ENCODE measurements around the gene CEP112.

GRCh38 chr17:65678546-65678945 is 513.4 kb downstream of the CEP112 start:
- no peak for TF ChIP-seq GABPA (IDR thresholded peaks at IDR 0.05; ENCODE audit: borderline replicate concordance, insufficient read depth, low read length)
- no peak for TF ChIP-seq JUN (IDR thresholded peaks at IDR 0.05; ENCODE audit: low read depth, low read length)
- no peak for TF ChIP-seq POLR2A (IDR thresholded peaks at IDR 0.05; ENCODE audit: control extremely low read depth in 1 of 2, low read depth in 2 of 2, low read length in 2 of 2)
- no peak for TF ChIP-seq HDAC6 (IDR thresholded peaks at IDR 0.05; ENCODE audit: low read depth, low read length)
- TF ChIP-seq CTCF (IDR thresholded peaks at IDR 0.05; ENCODE audit: control extremely low read depth in 1 of 3, insufficient read depth in 1 of 3, low read depth in 1 of 3, low read length in 3 of 3) = no peak
- TF ChIP-seq HDAC2 (IDR thresholded peaks at IDR 0.05; ENCODE audit: borderline replicate concordance in 1 of 2, low read depth in 2 of 2, low read length in 2 of 2) = no peak
- no peak for TF ChIP-seq CHD2 (IDR thresholded peaks at IDR 0.05; ENCODE audit: low read length)
- TF ChIP-seq EP300 (IDR thresholded peaks at IDR 0.05; ENCODE audit: borderline replicate concordance in 1 of 2, low read depth in 2 of 2, low read length in 2 of 2) = no peak
- no peak for TF ChIP-seq JUND (IDR thresholded peaks at IDR 0.05; ENCODE audit: low read length)
- TF ChIP-seq RFX5 (IDR thresholded peaks at IDR 0.05; ENCODE audit: borderline replicate concordance, low read depth, low read length) = no peak
- TF ChIP-seq CHD1 (IDR thresholded peaks at IDR 0.05; ENCODE audit: low read depth, low read length) = no peak

Data from H1 (cell line).